ENCODE data around the gene TBCD.

The TBCD gene

GRCh38 chr17:82788206-82789001 lies 36.5 kb downstream of the TBCD start:
- Histone ChIP-seq H3K27me3 (peaks cover 0 to 14% (median 0%) of the 10 kb centered on the region in 11 experiments; a peak in 5 of 22 replicates), H3K9ac (no peak overlapping the region), H3K9me3 (replicated peaks in 1 of 11) (no peaks in the 10 kb centered on the region), H3K4me3 (no peak overlapping the region), H4K20me1 (peaks cover 5 to 88% (median 68%) of the 10 kb centered on the region in 11 experiments; a peak in 20 of 22 replicates), H3K4me1 (peaks cover 11 to 36% (median 26%) of the 10 kb centered on the region in 10 experiments; a peak in 19 of 20 replicates), H3K4me2 (peak overlapping the region in 5 of 11 experiments; percentile 47 to 68 (median 62); a peak in 7 of 22 replicates), H3K36me3 (peaks cover 13 to 59% (median 31%) of the 10 kb centered on the region in 11 experiments; a peak in 20 of 22 replicates), H3K27ac (no peak overlapping the region)
- no peak for TF ChIP-seq Cebpa-rat (IDR thresholded peaks at IDR 0.05)

- Histone ChIP-seq H3K9me3 (replicated peaks in 1 of 11) (no peaks in the 10 kb centered on the region), H3K4me1 (peaks cover 11 to 35% (median 25%) of the 10 kb centered on the region in 10 experiments; a peak in 19 of 20 replicates), H4K20me1 (peaks cover 5 to 88% (median 75%) of the 10 kb centered on the region in 11 experiments; a peak in 20 of 22 replicates), H3K4me3 (no peak overlapping the region), H3K4me2 (peak overlapping the region in 2 of 11 experiments; percentile 66 to 68; a peak in 1 of 22 replicates), H3K27ac (no peak overlapping the region), H3K9ac (no peak overlapping the region), H3K36me3 (peaks cover 7 to 59% (median 29%) of the 10 kb centered on the region in 11 experiments; a peak in 20 of 22 replicates), H3K27me3 (peaks cover 0 to 14% (median 0%) of the 10 kb centered on the region in 11 experiments; a peak in 5 of 22 replicates)
- no peak for TF ChIP-seq Cebpa-rat (IDR thresholded peaks at IDR 0.05)
Measured at GRCh38 chr17:82789051-82789592, 37.3 kb downstream of the TBCD start.

GRCh38 chr17:82789806-82790205 lies 37.9 kb downstream of the TBCD start:
- Histone ChIP-seq H4K20me1 (peaks cover 5 to 92% (median 76%) of the 10 kb centered on the region in 11 experiments; a peak in 20 of 22 replicates), H3K36me3 (peaks cover 6 to 59% (median 27%) of the 10 kb centered on the region in 11 experiments; a peak in 20 of 22 replicates), H3K4me1 (peaks cover 11 to 35% (median 25%) of the 10 kb centered on the region in 10 experiments; a peak in 19 of 20 replicates), H3K4me2 (no peak overlapping the region), H3K9ac (no peak overlapping the region), H3K4me3 (no peak overlapping the region), H3K27ac (no peak overlapping the region), H3K27me3 (peaks cover 0 to 14% (median 0%) of the 10 kb centered on the region in 11 experiments; a peak in 5 of 22 replicates), H3K9me3 (replicated peaks in 1 of 11) (no peaks in the 10 kb centered on the region)
- TF ChIP-seq Cebpa-rat (IDR thresholded peaks at IDR 0.05): no peak

GRCh38 chr17:82790391-82790790 lies 38.5 kb downstream of the TBCD start:
- peaks cover 11 to 35% (median 25%) of the 10 kb centered on the region in 10 experiments; a peak in 19 of 20 replicates for H3K4me1 ChIP-seq
- no peak overlapping the region for H3K4me2 ChIP-seq
- H4K20me1 ChIP-seq: peaks cover 5 to 98% (median 81%) of the 10 kb centered on the region in 11 experiments; a peak in 20 of 22 replicates
- peaks cover 8 to 64% (median 31%) of the 10 kb centered on the region in 11 experiments; a peak in 21 of 22 replicates for H3K36me3 ChIP-seq
- H3K9me3 ChIP-seq (replicated peaks in 1 of 11): no peaks in the 10 kb centered on the region
- no peak for TF ChIP-seq Cebpa-rat (IDR thresholded peaks at IDR 0.05)
- H3K27me3 ChIP-seq: peaks cover 0 to 14% (median 0%) of the 10 kb centered on the region in 11 experiments; a peak in 5 of 22 replicates
- no peak overlapping the region for H3K4me3 ChIP-seq
- H3K27ac ChIP-seq: no peak overlapping the region
- H3K9ac ChIP-seq: no peak overlapping the region

GRCh38 chr17:82791532-82791931 lies 39.7 kb downstream of the TBCD start:
- Histone ChIP-seq H3K27ac (no peak overlapping the region), H4K20me1 (peaks cover 5 to 98% (median 85%) of the 10 kb centered on the region in 11 experiments; a peak in 20 of 22 replicates), H3K36me3 (peaks cover 20 to 71% (median 43%) of the 10 kb centered on the region in 11 experiments; a peak in 21 of 22 replicates), H3K27me3 (peaks cover 0 to 5% (median 0%) of the 10 kb centered on the region in 11 experiments; a peak in 5 of 22 replicates), H3K4me3 (no peak overlapping the region), H3K4me1 (peaks cover 5 to 24% (median 15%) of the 10 kb centered on the region in 10 experiments; a peak in 19 of 20 replicates), H3K9ac (no peak overlapping the region), H3K4me2 (no peak overlapping the region), H3K9me3 (replicated peaks in 1 of 11) (no peaks in the 10 kb centered on the region)
- TF ChIP-seq Cebpa-rat (IDR thresholded peaks at IDR 0.05): no peak

GRCh38 chr17:82793974-82794630 lies 42.2 kb downstream of the TBCD start:
- Histone ChIP-seq H4K20me1 (peaks cover 0 to 83% (median 69%) of the 10 kb centered on the region in 11 experiments; a peak in 18 of 22 replicates), H3K4me2 (peak overlapping the region in 1 of 11 experiments; percentile 16; a peak in 1 of 22 replicates), H3K4me1 (peaks cover 0 to 7% (median 0%) of the 10 kb centered on the region in 10 experiments; a peak in 1 of 20 replicates), H3K27me3 (no peaks in the 10 kb centered on the region), H3K36me3 (peaks cover 32 to 87% (median 55%) of the 10 kb centered on the region in 11 experiments), H3K9ac (no peak overlapping the region; a peak in 1 of 22 replicates), H3K4me3 (no peak overlapping the region), H3K9me3 (replicated peaks in 1 of 11) (no peaks in the 10 kb centered on the region), H3K27ac (no peak overlapping the region)
- no peak for TF ChIP-seq Cebpa-rat (IDR thresholded peaks at IDR 0.05)

- H3K4me2 ChIP-seq: no peak overlapping the region
- no peak overlapping the region for H3K9ac ChIP-seq
- H4K20me1 ChIP-seq: peaks cover 0 to 75% (median 62%) of the 10 kb centered on the region in 11 experiments; a peak in 18 of 22 replicates
- H3K36me3 ChIP-seq: peaks cover 38 to 87% (median 62%) of the 10 kb centered on the region in 11 experiments
- no peak overlapping the region for H3K4me3 ChIP-seq
- H3K4me1 ChIP-seq: peaks cover 0 to 7% (median 0%) of the 10 kb centered on the region in 10 experiments; a peak in 1 of 20 replicates
- no peak for TF ChIP-seq Cebpa-rat (IDR thresholded peaks at IDR 0.05)
- no peaks in the 10 kb centered on the region for H3K9me3 ChIP-seq (replicated peaks in 1 of 11)
- H3K27ac ChIP-seq: no peak overlapping the region
- no peaks in the 10 kb centered on the region for H3K27me3 ChIP-seq
Measured at GRCh38 chr17:82794781-82795482, 43.1 kb downstream of the TBCD start.

- Histone ChIP-seq H3K9ac (no peak overlapping the region), H3K36me3 (peaks cover 43 to 87% (median 62%) of the 10 kb centered on the region in 11 experiments), H3K4me1 (peaks cover 0 to 7% (median 0%) of the 10 kb centered on the region in 10 experiments; a peak in 1 of 20 replicates), H3K27ac (no peak overlapping the region), H3K9me3 (replicated peaks in 1 of 11) (peaks cover 0 to 7% (median 5%) of the 10 kb centered on the region in 11 experiments; a peak in 6 of 22 replicates), H3K27me3 (no peaks in the 10 kb centered on the region), H3K4me3 (no peak overlapping the region), H4K20me1 (peaks cover 0 to 68% (median 55%) of the 10 kb centered on the region in 11 experiments; a peak in 18 of 22 replicates), H3K4me2 (no peak overlapping the region)
- TF ChIP-seq Cebpa-rat (IDR thresholded peaks at IDR 0.05): no peak
Measured at GRCh38 chr17:82795615-82796014, 43.8 kb downstream of the TBCD start.

Data from BLaER1 treated with 17β-estradiol and CSF1 and Interleukin-3, amounts not matched to agents 10 nM and 100 nM (cell line).